Left lung (tissue), 10 donors: ENCODE results near the gene SEC61B. TPM values are rescaled to one million over a fixed set of nuclear protein-coding genes. Genes with fewer than 3 reads are reported as not detected.
"Not testable (repeated sequence)": the region's sequence is repeated elsewhere in the genome, so short reads cannot be mapped to it uniquely, and the experiment has no call there.

ENCODE experiments used
- ATAC-seq: fragments of 200-7000 bp; cut with Tn5 transposase; one replicate; pipeline ENCODE4 v1.9.1; 2020; ENCODE audit warnings: moderate library complexity
- DNase-seq, 4 donors: peaks; one replicate each; pipeline ENCODE4 v3.0.0-alpha.2; 2013 to 2020
- H3K27ac ChIP-seq, 2 donors: fragments of 200-600 bp; sonication (generic) in 1 of 2; one replicate each; pipeline versions ENCODE4 v1.5.0 to v1.8.0; 2020 to 2021
- H3K27me3 ChIP-seq, 2 donors: fragments of 200-600 bp; sonication (generic) in 1 of 2; one replicate each; pipeline versions ENCODE4 v1.5.0 to v1.8.0; 2020 to 2021
- H3K36me3 ChIP-seq, 2 donors: fragments of 200-600 bp; sonication (generic) in 1 of 2; one replicate each; pipeline versions ENCODE4 v1.5.0 to v1.8.0; 2020 to 2021
- H3K4me1 ChIP-seq, 2 donors: fragments of 200-600 bp; one replicate each; pipeline ENCODE4 v1.8.0; 2021
- H3K4me3 ChIP-seq, 2 donors: fragments of 200-600 bp; sonication (generic) in 1 of 2; one replicate each; pipeline versions ENCODE4 v1.5.0 to v1.8.0; 2020 to 2021; ENCODE audit warnings: mild to moderate bottlenecking in 1 of 2
- H3K9me3 ChIP-seq, 2 donors: fragments of 200-600 bp; sonication (generic) in 1 of 2; one replicate each; pipeline versions ENCODE4 v1.5.0 to v1.8.0; 2020 to 2021
- CTCF ChIP-seq, 2 donors: fragments of 200-600 bp; sonication (generic) in 1 of 2; IDR thresholded peaks; one replicate each; pipeline versions ENCODE4 v1.5.0 to v1.8.0; 2021; ENCODE audit warnings: antibody characterized with exemption in 2 of 2
- intact Hi-C, 2 donors: fragments of 100-400 bp; cut with DNase I; formaldehyde crosslinking; loops; one replicate each; pipeline versions ENCODE4 v1.11.2 to v1.14.2; 2022
- polyA plus RNA-seq, 6 donors: library from polyadenylated mRNA; unstranded; fragments of 120-200 nt; gene quantifications; one replicate each; pipeline ENCODE4 v1.2.1, GENCODE V29; 2013; ENCODE audit not compliant: insufficient read length in 6 of 6
- total RNA-seq, 2 donors: library from RNA; stranded (reverse); fragmentation: NEBNext Ultra II Directional; extraction: Animal tissue kit (Norgen Biotek cat#: 25700); gene quantifications; one replicate each; pipeline ENCODE4 v1.2.1, GENCODE V29; 2021
- donor health status: DM: no; HTN: yes; CAD: no.
- donor health status: DM: no; HTN: no; CAD: no.

Gene SEC61B
- total and polyA plus RNA-seq, 8 donors = 121 to 184 (median 139) TPM

GRCh38 chr9:99235069-99235468 lies 13.0 kb downstream of the SEC61B start:
- no peaks in the 10 kb centered on the region for H3K27me3 ChIP-seq
- TF ChIP-seq CTCF (IDR thresholded peaks at IDR 0.05) = no peak
- no peak for DNase-seq
- H3K36me3 ChIP-seq = peaks cover 0 to 74% of the 10 kb centered on the region in 2 donors
- no peaks in the 10 kb centered on the region for H3K4me1 ChIP-seq
- H3K9me3 ChIP-seq = no peaks in the 10 kb centered on the region
- intact Hi-C loops = no loop called here
- ATAC-seq = no peak
- H3K4me3 ChIP-seq = no peak overlapping the region
- H3K27ac ChIP-seq = no peak overlapping the region

- H3K27me3 ChIP-seq = no peaks in the 10 kb centered on the region
- no peak for TF ChIP-seq CTCF (IDR thresholded peaks at IDR 0.05)
- DNase-seq = no peak
- H3K9me3 ChIP-seq = no peaks in the 10 kb centered on the region
- intact Hi-C loops = no loop called here
- no peaks in the 10 kb centered on the region for H3K4me1 ChIP-seq
- H3K36me3 ChIP-seq = peaks cover 0 to 71% of the 10 kb centered on the region in 2 donors
- H3K27ac ChIP-seq = no peak overlapping the region
- no peak for ATAC-seq
- no peak overlapping the region for H3K4me3 ChIP-seq
Measured at GRCh38 chr9:99235926-99236634, 14.0 kb downstream of the SEC61B start.

- no peak for ATAC-seq
- H3K36me3 ChIP-seq = peaks cover 0 to 66% of the 10 kb centered on the region in 2 donors
- H3K27me3 ChIP-seq = no peaks in the 10 kb centered on the region
- H3K4me3 ChIP-seq = no peak overlapping the region
- intact Hi-C loops = no loop called here
- H3K4me1 ChIP-seq = no peaks in the 10 kb centered on the region
- no peak overlapping the region for H3K27ac ChIP-seq
- TF ChIP-seq CTCF (IDR thresholded peaks at IDR 0.05) = no peak
- H3K9me3 ChIP-seq = no peaks in the 10 kb centered on the region
- no peak for DNase-seq
Measured at GRCh38 chr9:99237356-99237755, 15.3 kb downstream of the SEC61B start.

GRCh38 chr9:99237849-99238248 lies 15.8 kb downstream of the SEC61B start:
- H3K27me3 ChIP-seq, H3K27ac ChIP-seq, H3K4me3 ChIP-seq, DNase-seq, intact Hi-C loops, H3K9me3 ChIP-seq, ATAC-seq, H3K4me1 ChIP-seq: not testable (repeated sequence)
- H3K36me3 ChIP-seq = peaks cover 0 to 61% of the 10 kb centered on the region in 2 donors

GRCh38 chr9:99238331-99238730 lies 16.2 kb downstream of the SEC61B start:
- DNase-seq (no peak), ATAC-seq (no peak)
- Histone ChIP-seq H3K36me3 (peaks cover 0 to 57% of the 10 kb centered on the region in 2 donors), H3K4me3 (no peak overlapping the region), H3K27ac (no peak overlapping the region), H3K27me3 (no peaks in the 10 kb centered on the region), H3K9me3 (no peaks in the 10 kb centered on the region), H3K4me1 (no peaks in the 10 kb centered on the region)
- no peak for TF ChIP-seq CTCF (IDR thresholded peaks at IDR 0.05)
- intact Hi-C loops = no loop called here
